NOMO-1 treated with DMSO at 0.1 percent for 48 hours (cell line): Measurements from ENCODE around the gene CLDN34.

Source experiments
- DNase-seq: peaks from one replicate; lab custom pipeline; 2025; ENCODE audit not compliant: unreplicated experiment; lab: John Stamatoyannopoulos, UW

The CLDN34 gene, protein sequence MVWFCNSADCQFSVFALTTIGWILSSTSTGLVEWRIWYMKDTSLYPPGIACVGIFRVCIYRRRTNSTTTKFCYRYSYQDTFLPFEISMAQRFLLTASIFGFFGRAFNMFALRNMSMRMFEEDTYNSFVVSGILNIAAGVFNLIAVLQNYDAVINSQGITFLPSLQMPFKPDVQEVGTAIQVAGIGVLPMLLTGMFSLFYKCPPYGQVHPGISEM

GRCh38 chrX:9966775-9967408 lies at the start of gene CLDN34:
TSS of gene CLDN34 (plus strand) at chrX:9967358. CDS start at chrX:9967358, 0 bp downstream.
- no peak for DNase-seq

GRCh38 chrX:9917861-9918260 lies 49.3 kb upstream of the CLDN34 start:
- no peak for DNase-seq

GRCh38 chrX:9919632-9920172 lies 47.5 kb upstream of the CLDN34 start:
- no peak for DNase-seq

DNA sequence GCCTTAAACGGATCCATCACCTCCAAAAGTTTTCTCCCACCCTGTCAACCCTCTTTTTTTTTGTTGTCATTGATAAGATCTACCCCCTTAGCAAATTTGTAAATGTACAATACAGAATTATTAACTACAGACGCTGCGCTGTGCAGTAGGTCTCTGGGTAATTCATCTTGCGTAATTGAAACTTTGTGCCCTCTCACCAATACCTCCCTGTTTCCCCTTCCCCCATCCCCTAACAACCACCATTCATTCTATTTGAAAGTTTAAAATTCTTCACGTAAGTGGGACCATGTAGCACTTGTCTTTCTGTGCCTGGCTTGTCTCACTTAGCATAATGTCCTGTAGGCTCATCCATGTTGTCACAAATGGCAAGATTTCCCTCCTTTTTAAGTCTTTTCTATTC lies 45.8 kb upstream of the CLDN34 start:
- no peak for DNase-seq

DNA sequence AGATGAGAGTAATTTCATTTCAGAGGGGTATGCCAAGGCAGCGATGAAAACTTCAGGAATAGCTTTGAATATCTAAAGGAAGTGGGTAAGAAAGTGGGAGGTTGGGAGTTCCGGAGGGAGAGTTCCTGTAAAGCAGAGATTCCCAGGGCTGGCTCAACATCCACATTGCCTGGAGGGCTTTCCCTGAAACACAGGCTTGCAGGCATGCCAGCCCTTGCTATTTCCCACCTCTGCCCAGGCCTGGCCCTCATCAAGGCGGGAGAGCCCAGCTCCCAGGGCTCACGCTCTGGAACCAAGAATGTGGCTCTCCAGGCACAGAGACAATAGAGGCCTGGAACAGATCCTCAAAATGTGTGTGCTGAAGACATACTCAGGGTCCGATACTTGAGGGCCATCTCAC lies 43.8 kb upstream of the CLDN34 start:
- no peak for DNase-seq

- DNase-seq: no peak
These were observed 41.2 kb upstream of the CLDN34 start for GRCh38 chrX:9926002-9926401.

DNA sequence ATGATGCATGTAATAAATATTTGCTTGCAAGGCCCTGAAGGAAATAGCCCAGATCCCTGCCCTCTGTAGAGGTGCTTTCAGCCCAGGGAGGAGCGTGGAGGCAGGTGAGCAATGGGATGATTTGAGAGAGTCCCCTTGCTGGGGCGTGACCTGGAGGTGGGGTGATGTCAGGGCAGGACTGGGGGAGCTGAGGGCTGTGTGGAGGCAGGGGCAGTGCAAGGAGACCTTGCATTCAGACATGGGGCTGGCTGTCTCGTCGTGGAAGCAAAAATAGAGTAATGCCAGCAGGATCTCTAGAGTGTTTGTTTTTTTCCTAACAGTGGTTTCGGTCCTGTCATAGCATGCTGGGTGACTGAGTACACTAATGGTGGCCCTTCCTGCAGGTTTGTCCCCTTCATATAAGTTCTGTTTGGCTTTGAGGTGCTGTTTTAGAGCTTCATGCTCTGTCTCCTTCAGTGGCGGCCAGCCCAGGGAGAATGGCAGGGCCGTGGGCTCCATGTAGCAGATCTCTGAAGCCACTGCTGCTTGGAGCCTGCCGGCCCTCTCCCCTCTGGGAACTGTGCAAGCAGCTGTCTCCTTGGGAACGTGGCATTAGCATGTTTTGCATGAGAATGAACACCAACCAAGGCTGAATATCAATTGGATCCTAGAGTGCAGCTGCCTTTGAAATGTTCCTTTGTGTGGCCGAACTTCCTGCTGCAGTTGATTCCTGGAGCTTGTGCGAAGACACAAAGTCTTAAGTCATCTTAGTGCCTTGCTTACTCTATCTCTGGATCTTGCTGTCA lies 39.3 kb upstream of the CLDN34 start:
- DNase-seq: no peak

- no peak for DNase-seq
These were observed 31.7 kb upstream of the CLDN34 start for GRCh38 chrX:9935436-9935835.

GRCh38 chrX:9937761-9938160 lies 29.4 kb upstream of the CLDN34 start:
- no peak for DNase-seq

DNA sequence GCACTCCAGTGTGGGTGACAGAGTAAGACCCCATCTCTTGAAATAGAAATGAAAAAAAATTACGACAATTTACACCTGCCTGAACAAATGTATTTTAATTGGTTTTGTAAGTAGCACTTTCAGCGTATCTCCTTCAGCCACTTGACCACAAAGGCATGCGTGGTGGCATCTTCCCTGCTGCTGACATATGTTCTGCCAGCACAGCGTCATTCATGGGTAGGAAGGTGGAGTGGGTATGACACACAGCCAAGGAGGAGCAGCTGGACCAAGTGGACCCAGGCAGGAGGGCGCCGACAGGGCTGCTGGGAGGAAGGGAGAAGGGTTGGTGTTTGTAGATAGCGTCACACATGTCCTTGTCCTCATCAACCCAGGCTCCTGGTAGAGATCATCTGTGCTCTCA lies 28.6 kb upstream of the CLDN34 start:
- DNase-seq: no peak

- DNase-seq: no peak
These were observed 26.7 kb upstream of the CLDN34 start for GRCh38 chrX:9940421-9940820.

- DNase-seq: no peak
These were observed 25.1 kb upstream of the CLDN34 start for GRCh38 chrX:9942086-9942485.

- no peak for DNase-seq
These were observed 23.7 kb upstream of the CLDN34 start for GRCh38 chrX:9943420-9943819.

DNA sequence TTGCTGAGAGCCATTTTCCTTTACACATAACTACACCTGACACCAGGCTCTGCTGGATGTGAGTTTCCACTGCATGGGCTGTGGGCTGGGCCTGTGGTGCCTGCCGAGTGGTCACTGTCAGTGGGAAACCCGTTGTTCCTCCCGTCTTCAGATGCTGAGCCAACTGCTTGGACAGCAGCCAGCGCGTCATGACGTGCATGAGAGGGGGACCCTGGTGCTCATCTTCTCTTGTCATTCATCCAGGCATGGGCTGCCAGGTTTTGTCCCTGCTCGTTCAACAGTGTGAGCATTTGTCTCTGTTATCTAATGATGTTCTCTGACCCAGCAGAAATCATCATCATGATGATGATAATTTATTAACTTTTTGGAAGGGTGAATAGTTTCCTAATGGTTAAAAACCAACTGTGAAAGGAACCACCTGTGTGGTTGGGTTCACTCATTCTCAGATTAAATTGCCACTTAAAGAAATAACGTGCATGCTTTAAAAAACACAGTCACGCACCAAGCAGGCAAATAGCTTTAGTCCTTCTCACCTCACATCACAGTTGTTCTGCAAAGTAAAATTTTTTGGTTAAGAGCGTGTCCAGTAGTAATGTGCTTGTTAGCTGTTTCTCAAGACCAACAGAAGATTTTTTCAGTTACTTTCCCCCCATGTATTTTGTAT lies 19.9 kb upstream of the CLDN34 start:
- DNase-seq: no peak

- DNase-seq: no peak
These were observed 18.8 kb upstream of the CLDN34 start for GRCh38 chrX:9948406-9948805.

DNA sequence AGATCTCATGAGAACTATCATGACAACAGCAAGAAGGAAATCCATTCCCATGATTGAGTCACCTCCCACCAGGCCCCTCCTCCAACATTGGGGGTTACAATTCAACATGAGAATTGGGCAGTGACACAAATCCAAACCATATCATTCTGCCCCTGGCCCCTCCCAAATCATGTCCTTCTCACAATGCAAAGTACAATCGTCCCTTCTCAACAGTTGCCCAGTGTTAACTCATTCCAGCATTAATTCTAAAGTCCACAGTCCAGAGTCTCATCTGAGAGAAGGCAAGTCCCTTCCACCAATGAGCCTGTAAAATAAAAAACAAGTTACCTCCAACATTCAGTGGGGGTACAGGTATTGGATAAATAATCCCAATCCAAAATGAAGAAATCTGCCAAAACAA lies 14.9 kb upstream of the CLDN34 start:
- DNase-seq: no peak

DNA sequence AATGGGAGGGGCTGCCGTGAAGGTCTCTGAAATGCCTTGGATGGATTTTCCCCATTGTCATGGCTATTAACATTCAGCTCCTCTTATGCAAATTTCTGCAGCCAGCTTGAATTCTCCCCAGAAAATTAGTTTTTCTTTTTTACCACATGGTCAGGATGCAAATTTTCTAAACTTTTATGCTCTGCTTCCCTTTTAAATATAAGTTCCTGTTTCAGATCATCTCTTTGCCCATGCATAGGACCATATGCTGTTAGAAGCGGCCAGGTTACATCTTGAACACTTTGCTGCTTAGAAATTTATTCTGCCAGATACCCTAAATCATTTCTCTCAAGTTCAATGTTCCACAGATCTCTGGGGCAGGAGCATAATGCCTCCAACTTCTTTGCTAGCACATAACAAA lies 13.8 kb upstream of the CLDN34 start:
- peak; percentile 1 for DNase-seq

GRCh38 chrX:9955506-9955905 lies 11.7 kb upstream of the CLDN34 start:
- DNase-seq: no peak

DNA sequence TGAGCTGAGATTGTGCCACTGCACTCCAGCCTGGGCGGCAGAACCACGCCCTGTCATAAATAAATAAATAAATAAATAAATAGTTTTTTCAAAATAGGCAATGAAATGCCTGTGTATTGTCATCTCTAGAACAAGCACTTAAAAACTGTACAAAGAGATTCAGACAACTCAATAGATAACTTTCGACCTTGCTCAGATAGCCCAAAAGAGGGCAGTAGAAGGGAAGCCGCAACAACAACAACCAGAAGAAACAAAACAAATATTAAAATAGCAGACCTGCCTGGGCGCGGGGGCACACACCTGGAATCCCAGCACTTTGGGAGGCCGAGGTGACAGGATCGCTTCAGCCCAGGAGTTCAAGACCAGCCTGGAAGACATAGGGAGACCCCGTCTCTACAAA lies 9.4 kb upstream of the CLDN34 start:
- DNase-seq: peak; percentile 43

- DNase-seq: peak; percentile 23
These were observed 9.0 kb upstream of the CLDN34 start for GRCh38 chrX:9958183-9958582.

DNA sequence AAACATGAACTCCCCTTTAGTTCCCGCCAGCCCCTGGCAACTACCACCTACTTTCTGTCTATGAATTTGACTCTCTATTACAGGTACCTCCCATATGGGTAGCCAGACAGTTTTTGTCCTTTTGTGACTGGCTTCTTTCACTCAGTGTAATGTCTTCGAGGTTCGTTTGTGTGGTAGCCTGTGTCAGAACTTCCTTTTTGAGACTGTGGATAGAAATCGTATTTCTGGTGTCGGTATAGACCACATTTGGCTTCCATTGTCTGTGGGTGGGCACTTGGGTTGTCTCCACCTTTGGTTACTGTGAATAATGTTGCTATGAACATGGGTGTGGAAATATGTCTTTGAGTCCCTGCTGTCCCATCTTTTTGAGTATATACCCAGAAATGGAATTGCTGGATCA lies 5.4 kb upstream of the CLDN34 start:
- no peak for DNase-seq
